ENCODE results near the gene COQ2.

DNA sequence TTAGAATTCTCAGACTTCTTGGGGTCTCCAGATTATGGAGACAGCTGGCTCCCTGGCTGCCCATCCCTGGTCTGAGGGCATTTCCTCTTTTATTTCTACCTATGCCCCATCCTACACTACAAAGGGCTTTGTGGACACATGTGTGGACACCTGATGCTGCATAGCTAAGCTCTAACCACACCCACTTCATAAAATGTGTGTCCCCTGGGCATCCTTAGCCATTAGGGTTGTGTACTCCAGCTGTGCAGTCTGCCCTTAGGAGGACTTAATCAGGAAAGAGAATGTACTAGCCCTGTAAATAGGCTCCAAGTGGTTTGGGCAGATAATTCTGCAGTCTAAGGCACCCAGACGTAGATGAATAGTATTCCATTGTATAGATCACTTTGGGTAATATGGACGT, 47.0 kb downstream of the COQ2 start:
- TF ChIP-seq, protein P1, sequence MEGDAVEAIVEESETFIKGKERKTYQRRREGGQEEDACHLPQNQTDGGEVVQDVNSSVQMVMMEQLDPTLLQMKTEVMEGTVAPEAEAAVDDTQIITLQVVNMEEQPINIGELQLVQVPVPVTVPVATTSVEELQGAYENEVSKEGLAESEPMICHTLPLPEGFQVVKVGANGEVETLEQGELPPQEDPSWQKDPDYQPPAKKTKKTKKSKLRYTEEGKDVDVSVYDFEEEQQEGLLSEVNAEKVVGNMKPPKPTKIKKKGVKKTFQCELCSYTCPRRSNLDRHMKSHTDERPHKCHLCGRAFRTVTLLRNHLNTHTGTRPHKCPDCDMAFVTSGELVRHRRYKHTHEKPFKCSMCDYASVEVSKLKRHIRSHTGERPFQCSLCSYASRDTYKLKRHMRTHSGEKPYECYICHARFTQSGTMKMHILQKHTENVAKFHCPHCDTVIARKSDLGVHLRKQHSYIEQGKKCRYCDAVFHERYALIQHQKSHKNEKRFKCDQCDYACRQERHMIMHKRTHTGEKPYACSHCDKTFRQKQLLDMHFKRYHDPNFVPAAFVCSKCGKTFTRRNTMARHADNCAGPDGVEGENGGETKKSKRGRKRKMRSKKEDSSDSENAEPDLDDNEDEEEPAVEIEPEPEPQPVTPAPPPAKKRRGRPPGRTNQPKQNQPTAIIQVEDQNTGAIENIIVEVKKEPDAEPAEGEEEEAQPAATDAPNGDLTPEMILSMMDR (IDR thresholded peaks at IDR 0.05) = no peak
- no peak for TF ChIP-seq POLR2A (IDR thresholded peaks at IDR 0.05)
